ENCODE measurements around the gene STRN.
"Not testable (repeated sequence)": the region's sequence is repeated elsewhere in the genome, so short reads cannot be mapped to it uniquely, and the experiment has no call there.

STRN gene

GRCh38 chr2:36960773-36961172, 5.6 kb downstream of the STRN start:
- no peak for TF ChIP-seq TAF1 (IDR thresholded peaks at IDR 0.05; ENCODE audit: borderline replicate concordance, low read depth, low read length)
- TF ChIP-seq POLR2A (IDR thresholded peaks at IDR 0.05; ENCODE audit: low read depth, low read length): no peak
- TF ChIP-seq POLR2AphosphoS5 (IDR thresholded peaks at IDR 0.05; ENCODE audit: low read depth, low read length): no peak
- no peak for FAIRE-seq

GRCh38 chr2:36960005-36960675, 6.2 kb downstream of the STRN start:
- no peak for TF ChIP-seq TAF1 (IDR thresholded peaks at IDR 0.05; ENCODE audit: borderline replicate concordance, low read depth, low read length)
- no peak for TF ChIP-seq POLR2A (IDR thresholded peaks at IDR 0.05; ENCODE audit: low read depth, low read length)
- no peak for TF ChIP-seq POLR2AphosphoS5 (IDR thresholded peaks at IDR 0.05; ENCODE audit: low read depth, low read length)
- FAIRE-seq (no peak), DNase-seq (ENCODE audit: insufficient read length) (no peak)

More at GRCh38 chr2:36960773-36961172, 5.6 kb downstream of the STRN start:
- no peak for DNase-seq (ENCODE audit: insufficient read length)

- DNase-seq (ENCODE audit: insufficient read length): no peak
- no peak for FAIRE-seq
- TF ChIP-seq POLR2A (IDR thresholded peaks at IDR 0.05; ENCODE audit: low read depth, low read length) (no peak), POLR2AphosphoS5 (IDR thresholded peaks at IDR 0.05; ENCODE audit: low read depth, low read length) (no peak), TAF1 (IDR thresholded peaks at IDR 0.05; ENCODE audit: borderline replicate concordance, low read depth, low read length) (no peak)
These were observed 11.2 kb downstream of the STRN start for GRCh38 chr2:36954977-36955607.

- no peak for DNase-seq (ENCODE audit: insufficient read length)
- no peak for TF ChIP-seq POLR2A (IDR thresholded peaks at IDR 0.05; ENCODE audit: low read depth, low read length)
- no peak for TF ChIP-seq POLR2AphosphoS5 (IDR thresholded peaks at IDR 0.05; ENCODE audit: low read depth, low read length)
- TF ChIP-seq TAF1 (IDR thresholded peaks at IDR 0.05; ENCODE audit: borderline replicate concordance, low read depth, low read length): no peak
These were observed 13.6 kb downstream of the STRN start for GRCh38 chr2:36952748-36953197.

GRCh38 chr2:36951574-36951973, 14.8 kb downstream of the STRN start:
- no peak for TF ChIP-seq POLR2A (IDR thresholded peaks at IDR 0.05; ENCODE audit: low read depth, low read length)
- TF ChIP-seq TAF1 (IDR thresholded peaks at IDR 0.05; ENCODE audit: borderline replicate concordance, low read depth, low read length): no peak
- TF ChIP-seq POLR2AphosphoS5 (IDR thresholded peaks at IDR 0.05; ENCODE audit: low read depth, low read length): no peak
- DNase-seq (ENCODE audit: insufficient read length) (no peak), FAIRE-seq (no peak)

More at GRCh38 chr2:36952748-36953197, 13.6 kb downstream of the STRN start:
- FAIRE-seq: no peak

GRCh38 chr2:36951027-36951518, 15.3 kb downstream of the STRN start:
- no peak for FAIRE-seq
- TF ChIP-seq TAF1 (IDR thresholded peaks at IDR 0.05; ENCODE audit: borderline replicate concordance, low read depth, low read length): no peak
- TF ChIP-seq POLR2A (IDR thresholded peaks at IDR 0.05; ENCODE audit: low read depth, low read length): no peak
- TF ChIP-seq POLR2AphosphoS5 (IDR thresholded peaks at IDR 0.05; ENCODE audit: low read depth, low read length): no peak

GRCh38 chr2:36949845-36950244, 16.5 kb downstream of the STRN start:
- DNase-seq (ENCODE audit: insufficient read length): no peak
- FAIRE-seq: no peak
- TF ChIP-seq TAF1 (IDR thresholded peaks at IDR 0.05; ENCODE audit: borderline replicate concordance, low read depth, low read length) (no peak), POLR2A (IDR thresholded peaks at IDR 0.05; ENCODE audit: low read depth, low read length) (no peak), POLR2AphosphoS5 (IDR thresholded peaks at IDR 0.05; ENCODE audit: low read depth, low read length) (no peak)

More at GRCh38 chr2:36951027-36951518, 15.3 kb downstream of the STRN start:
- no peak for DNase-seq (ENCODE audit: insufficient read length)

GRCh38 chr2:36945240-36945639, 21.1 kb downstream of the STRN start:
- DNase-seq (ENCODE audit: insufficient read length); FAIRE-seq: not testable (repeated sequence)

GRCh38 chr2:36941867-36942266, 24.5 kb downstream of the STRN start:
- TF ChIP-seq TAF1 (IDR thresholded peaks at IDR 0.05; ENCODE audit: borderline replicate concordance, low read depth, low read length) (no peak), POLR2A (IDR thresholded peaks at IDR 0.05; ENCODE audit: low read depth, low read length) (no peak), POLR2AphosphoS5 (IDR thresholded peaks at IDR 0.05; ENCODE audit: low read depth, low read length) (no peak)
- FAIRE-seq (no peak), DNase-seq (ENCODE audit: insufficient read length) (no peak)

- FAIRE-seq; DNase-seq (ENCODE audit: insufficient read length): not testable (repeated sequence)
These were observed 29.8 kb downstream of the STRN start for GRCh38 chr2:36936526-36936925.

- not testable (repeated sequence) for DNase-seq (ENCODE audit: insufficient read length); FAIRE-seq
These were observed 34.6 kb downstream of the STRN start for GRCh38 chr2:36931688-36932087.

GRCh38 chr2:36930787-36931410, 35.4 kb downstream of the STRN start:
- DNase-seq (ENCODE audit: insufficient read length); FAIRE-seq: not testable (repeated sequence)

GRCh38 chr2:36926175-36927132, 39.9 kb downstream of the STRN start:
- FAIRE-seq; DNase-seq (ENCODE audit: insufficient read length): not testable (repeated sequence)

GRCh38 chr2:36922629-36923028, 43.7 kb downstream of the STRN start:
- DNase-seq (ENCODE audit: insufficient read length); FAIRE-seq: not testable (repeated sequence)

Measured in GM12892 (cell line).